Astrocyte of the cerebellum (primary cell): ENCODE results near the gene ANK2.

Experiments used
- DNase-seq: peaks from one replicate; pipeline ENCODE4 v3.0.0-alpha.2; 2011; ENCODE audit warnings: low read depth
- H3K4me3 ChIP-seq: 2 replicates; pipeline ENCODE4 v1.5.1; 2011; ENCODE audit warnings: mild to moderate bottlenecking, low read depth, low read length, moderate library complexity
- CTCF ChIP-seq: IDR thresholded peaks from 2 replicates; pipeline ENCODE4 v1.5.1; 2012; ENCODE audit warnings: low read length, low read depth, moderate library complexity, mild to moderate bottlenecking; ENCODE audit errors: missing control alignments
- in situ Hi-C: cut with HindIII; loops from 2 replicates; pipeline ENCODE4 v1.10.0; 2017; ENCODE audit warnings: low sequenced_read_pairs

The ANK2 gene

GRCh38 chr4:113090954-113091353, 41.5 kb downstream of the ANK2 start:
- DNase-seq = no peak
- no peak for TF ChIP-seq CTCF
- no peak overlapping the region for H3K4me3 ChIP-seq
- in situ Hi-C loops = no loop called here

GRCh38 chr4:113094331-113094730, 44.9 kb downstream of the ANK2 start:
- no peak for DNase-seq
- in situ Hi-C loops = no loop called here

GRCh38 chr4:113094802-113095201, 45.3 kb downstream of the ANK2 start:
- peak; percentile 78 for TF ChIP-seq CTCF
- H3K4me3 ChIP-seq = no peak overlapping the region
- in situ Hi-C loops = no loop called here
- peak; percentile 8 for DNase-seq

More at GRCh38 chr4:113094331-113094730, 44.9 kb downstream of the ANK2 start:
- no peak overlapping the region for H3K4me3 ChIP-seq
- no peak for TF ChIP-seq CTCF

- no peak for TF ChIP-seq CTCF
- in situ Hi-C loops = no loop called here
These were observed 52.2 kb downstream of the ANK2 start for GRCh38 chr4:113101669-113102068.

GRCh38 chr4:113103556-113103955, 54.1 kb downstream of the ANK2 start:
- DNase-seq = no peak
- no peak for TF ChIP-seq CTCF
- in situ Hi-C loops = no loop called here
- H3K4me3 ChIP-seq = no peak overlapping the region

More at GRCh38 chr4:113101669-113102068, 52.2 kb downstream of the ANK2 start:
- no peak for DNase-seq
- H3K4me3 ChIP-seq = no peak overlapping the region

- peak; percentile 37 for DNase-seq
- TF ChIP-seq CTCF = peak; percentile 29
- in situ Hi-C loops = no loop called here
- H3K4me3 ChIP-seq = no peak overlapping the region
These were observed 56.7 kb downstream of the ANK2 start for GRCh38 chr4:113106108-113106507.
